GM18517 (cell line): ENCODE measurements around the gene CETN2.
"Not testable (repeated sequence)": the region's sequence is repeated elsewhere in the genome, so short reads cannot be mapped to it uniquely, and the experiment has no call there.

Source experiments
- ATAC-seq: cut with Tn5 transposase; IDR thresholded peaks from one replicate; pipeline ENCODE4 v1.9.1; 2021; ENCODE audit warnings: mild to moderate bottlenecking, moderate library complexity; ENCODE audit not compliant: unreplicated experiment

The CETN2 gene

GRCh38 chrX:152830312-152831305 is at the start of gene CETN2, which contains the start of gene NSDHL:
CETN2 (minus strand) TSS chrX:152830757; CDS start chrX:152830710, 47 bp downstream.
NSDHL (plus strand) TSS chrX:152831063; CDS start chrX:152846325, 15,262 bp downstream.
- peak; percentile 95 for ATAC-seq

DNA sequence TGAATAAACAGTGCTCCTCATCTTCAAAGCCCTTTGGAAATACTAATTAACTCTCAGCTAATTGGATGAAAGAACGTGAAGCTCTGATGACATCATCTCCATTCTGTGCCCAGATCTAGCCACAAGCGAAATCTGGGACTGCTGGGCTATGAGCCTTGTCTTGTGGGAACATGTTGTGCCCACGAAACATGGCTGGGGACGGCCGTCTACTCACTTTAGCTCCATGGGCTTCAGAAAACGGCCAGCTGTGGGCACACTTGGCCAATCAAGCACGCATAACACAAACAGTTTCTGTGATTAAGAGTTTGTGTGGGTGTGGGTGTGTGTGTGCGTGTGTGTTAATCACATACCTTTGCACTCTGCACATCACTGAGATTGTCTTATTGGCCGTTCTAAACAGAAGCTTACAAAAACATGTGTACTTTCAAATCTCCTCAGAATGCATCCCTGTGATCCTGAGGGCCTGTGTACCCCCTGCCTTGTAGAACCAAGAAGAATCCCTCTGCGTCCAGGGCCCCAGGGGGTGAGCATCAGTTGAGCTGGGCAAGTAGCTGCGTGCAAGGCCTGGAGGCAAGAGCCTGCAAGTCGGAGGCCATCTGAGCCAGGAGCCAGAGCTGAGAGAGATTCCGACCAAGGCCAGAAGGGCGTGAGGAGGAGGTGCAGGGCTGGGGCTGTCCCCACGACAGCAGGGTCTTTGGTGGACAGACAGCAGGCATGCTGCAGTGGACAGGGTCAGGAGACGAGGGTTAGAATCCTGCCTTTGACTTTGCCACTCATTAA is 48.6 kb upstream of the CETN2 start:
- ATAC-seq: no peak

DNA sequence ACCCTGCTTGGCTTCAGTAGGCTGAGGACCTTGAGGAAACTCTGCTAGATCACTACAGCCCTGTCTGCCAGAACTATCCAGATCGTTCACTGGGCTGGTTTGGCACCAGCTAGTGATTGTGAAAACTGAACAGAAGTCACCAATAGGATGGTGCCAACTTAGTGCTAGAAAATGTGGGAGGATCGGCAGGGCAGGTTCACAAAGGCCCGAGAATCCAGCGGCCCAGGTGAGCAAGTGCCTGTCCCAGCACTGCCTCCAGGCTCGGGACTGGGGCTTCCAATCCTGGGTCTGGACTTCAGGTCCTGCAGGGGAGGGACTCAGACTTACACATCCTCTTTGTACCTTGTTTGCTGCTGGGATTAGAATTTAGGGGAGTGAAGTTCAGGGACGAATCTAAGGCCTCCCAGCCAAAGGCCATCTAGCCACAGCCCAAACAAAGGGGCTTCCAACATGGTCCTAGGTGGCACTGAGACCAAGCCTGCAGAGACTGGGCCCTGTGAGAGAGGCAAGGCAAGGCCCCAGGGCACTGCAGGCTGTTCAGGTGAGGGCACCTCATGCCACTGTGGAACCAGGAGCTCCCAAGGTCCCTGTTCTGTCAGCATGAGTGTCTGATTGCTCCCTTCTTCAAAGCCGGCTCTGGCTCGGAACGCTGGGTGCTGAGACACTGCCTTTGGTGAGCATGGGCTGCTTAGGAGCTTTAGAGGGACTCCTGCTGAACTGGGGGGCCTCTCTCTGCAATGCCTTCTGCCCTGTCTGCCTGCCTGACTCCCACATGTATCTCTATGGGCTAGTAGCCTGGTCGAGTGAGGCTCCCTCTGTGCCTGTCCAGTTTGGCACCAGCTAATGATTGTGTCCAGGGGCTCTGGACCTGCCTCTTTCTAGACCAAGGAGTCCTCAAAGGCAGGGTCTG is 46.6 kb upstream of the CETN2 start:
- no peak for ATAC-seq

DNA sequence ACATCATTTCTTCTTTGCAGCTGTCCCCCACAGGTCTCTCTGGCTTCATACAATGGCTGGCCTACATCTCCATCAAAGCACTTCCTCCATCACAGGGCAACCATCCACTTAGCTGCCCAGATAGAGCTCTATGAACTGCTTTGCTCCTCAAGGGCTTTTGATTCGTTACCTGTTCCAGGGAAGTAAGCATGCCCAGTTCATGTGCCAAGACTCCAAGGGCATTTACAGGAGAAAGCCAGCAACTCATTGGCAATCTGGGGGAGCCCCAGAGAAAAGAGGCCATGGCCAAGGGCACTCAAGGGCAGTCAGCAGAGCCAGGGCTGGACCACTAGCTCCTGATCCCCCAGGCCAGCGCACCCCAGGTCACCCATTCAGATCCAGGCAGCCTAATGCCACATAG is 42.8 kb upstream of the CETN2 start:
- ATAC-seq: no peak

DNA sequence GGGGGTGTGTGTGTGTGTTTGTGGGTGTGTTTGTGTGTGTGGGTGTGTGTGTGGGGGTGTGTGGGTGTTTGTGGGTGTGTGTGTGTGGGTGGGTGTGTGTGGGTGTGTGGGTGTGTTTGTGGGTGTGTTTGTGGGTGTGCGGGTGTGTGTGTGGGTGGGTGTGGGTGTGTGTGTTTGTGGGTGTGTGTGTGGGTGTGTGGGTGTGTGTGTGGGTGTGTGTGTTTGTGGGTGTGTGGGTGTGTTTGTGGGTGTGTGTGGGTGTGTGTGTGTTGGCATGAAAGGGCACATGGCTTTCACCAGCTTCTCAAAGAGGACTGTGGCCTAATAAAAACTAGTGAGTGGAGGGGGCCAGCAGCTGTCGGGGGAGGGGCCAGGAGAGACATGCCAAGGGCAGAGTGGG is 42.0 kb upstream of the CETN2 start:
- no peak for ATAC-seq

DNA sequence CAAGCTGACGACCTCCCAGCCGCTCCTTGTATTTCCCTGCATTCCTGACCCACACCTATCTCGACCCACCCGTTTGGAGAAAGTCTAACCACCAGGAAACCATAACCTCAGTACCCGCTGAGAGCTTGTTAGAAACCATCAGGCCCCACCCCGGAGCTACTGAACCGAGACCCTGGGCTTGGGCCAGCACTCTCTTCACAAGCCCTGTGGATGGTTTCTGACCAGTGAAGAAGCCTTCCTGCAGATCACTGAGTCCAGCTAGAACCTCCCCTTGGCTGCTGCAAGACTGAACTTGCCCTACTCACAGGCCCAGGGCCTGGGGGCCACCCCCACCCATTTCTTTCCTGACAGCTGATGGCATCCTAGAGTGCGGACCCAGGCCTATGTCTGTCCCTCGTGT is 40.7 kb upstream of the CETN2 start:
- no peak for ATAC-seq

DNA sequence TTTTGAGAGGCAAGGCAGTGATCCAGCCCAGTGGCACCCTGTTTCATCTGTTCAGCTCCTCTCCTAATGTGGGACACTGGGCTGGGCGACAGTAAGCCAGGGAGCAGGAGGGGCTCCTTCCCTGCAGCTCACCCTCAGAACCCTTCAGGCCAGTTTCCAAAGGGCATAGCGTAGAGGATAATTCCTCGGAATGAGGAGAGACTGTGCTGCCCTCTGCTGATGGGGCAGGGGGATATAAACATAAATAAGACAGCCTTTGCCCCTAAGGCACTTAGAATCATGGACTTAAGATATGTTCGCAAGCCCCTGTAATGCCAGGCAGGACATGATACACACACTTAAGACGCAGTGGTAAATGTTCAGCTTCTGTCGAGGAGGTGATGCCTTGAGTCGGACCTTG is 39.4 kb upstream of the CETN2 start:
- no peak for ATAC-seq

DNA sequence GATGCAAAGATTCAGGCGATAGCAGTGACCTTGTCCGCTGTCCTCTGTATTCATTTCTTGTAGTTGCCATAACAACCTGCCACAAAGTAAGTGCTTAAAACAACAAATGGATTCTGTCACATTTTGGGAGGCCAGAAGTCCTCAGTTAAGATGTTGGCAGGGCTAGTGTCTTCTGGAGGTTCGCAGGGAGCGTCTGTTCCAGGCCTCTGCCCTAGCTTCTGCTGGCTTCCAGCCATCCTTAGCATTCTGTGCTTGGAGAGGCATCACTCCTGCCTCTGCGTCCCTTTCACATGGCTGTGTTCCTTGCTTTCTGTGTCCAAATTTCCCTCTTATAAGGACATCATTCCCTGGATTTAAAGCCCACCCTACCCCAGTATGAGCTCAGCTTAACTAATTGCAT is 35.8 kb upstream of the CETN2 start:
- ATAC-seq: no peak

DNA sequence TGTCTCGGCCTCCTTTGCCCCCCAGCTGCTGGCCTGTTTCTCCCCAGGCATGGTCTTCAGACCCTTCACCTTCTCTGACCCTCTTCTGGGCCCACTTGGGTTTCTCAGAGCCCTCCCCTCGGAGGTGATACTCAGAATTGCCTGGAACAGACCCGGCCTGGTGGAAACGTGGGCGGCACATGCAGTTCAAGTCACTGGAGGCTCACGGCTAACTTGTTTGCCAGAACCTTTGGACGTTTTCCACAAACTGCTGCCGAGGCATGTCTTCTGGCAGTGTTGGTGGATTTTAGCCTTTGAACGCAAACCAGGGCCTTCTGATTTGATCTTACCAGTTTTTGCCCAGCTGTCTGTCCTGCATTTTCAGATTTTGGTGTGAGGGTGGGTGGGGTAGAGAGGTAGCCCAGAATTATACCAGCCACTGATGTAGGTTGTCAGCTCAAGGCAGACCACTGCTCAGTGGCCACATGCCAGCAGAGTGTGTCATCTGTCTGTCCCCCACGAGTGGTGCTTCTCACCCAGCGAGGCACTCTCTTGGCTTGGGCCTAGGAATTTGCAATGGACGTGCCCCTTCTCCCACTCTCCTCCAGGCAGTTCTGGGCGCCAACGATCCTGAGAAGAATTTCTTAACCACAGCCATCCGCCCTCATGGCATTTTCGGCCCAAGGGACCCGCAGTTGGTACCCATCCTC is 34.8 kb upstream of the CETN2 start:
- no peak for ATAC-seq

DNA sequence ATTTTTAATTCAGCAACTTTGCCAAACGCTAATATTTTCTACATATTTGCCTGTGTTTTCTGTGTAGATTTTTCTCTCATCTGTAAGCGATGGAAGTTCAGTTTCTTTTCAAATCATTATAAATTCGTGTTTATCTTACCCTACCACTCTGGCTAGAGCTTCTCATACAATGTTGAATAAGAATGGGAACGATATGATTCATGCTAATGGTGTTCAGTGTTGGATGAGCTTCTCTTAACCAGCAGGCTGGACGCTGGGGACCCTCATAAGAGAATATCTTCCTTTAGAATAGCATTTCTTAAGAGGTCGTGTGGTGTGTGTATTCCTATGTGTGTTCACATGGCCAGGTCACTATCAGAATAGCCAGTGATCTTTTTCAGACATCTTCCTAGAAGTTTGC is 31.3 kb upstream of the CETN2 start:
- no peak for ATAC-seq

DNA sequence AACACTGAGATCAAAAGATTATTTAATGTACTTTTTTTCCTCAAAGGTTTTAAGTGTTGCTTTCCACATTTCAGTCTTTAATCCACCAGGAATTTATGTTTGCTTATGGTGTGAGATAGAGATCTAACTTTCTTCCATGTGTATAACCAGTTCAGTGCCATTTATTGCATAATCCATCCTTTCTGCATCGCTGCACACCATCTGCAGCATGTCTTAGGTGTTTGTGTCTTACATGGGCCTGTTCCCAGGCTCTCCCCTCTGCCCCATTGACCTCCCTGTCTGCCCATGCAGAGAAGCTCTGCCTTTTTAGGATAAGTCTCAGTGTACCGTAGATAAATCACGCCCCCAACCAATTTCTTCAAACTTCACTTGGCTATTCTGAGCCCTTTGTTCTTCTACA is 30.6 kb upstream of the CETN2 start:
- no peak for ATAC-seq

DNA sequence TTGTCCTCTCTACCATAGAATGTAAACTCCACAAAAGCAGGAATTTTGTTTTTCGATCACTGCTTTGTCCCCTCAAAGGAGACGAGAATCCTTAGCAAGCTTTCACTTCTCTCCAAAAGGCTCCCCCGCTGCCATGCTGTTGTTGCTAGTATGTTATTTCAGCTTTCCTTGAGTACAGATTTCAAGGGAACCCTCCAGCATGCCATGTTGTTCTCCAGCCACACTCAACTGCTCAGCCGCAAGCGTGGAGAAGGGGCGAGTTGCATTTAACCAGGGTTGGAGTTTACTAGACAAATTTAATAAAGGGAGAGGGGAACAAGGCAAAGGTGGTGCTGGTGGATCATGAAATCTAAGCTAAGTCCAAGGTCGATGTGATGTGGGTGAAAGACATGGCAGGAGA is 23.4 kb upstream of the CETN2 start:
- ATAC-seq: no peak

GRCh38 chrX:152850465-152850864 is 19.9 kb upstream of the CETN2 start:
- ATAC-seq: no peak

DNA sequence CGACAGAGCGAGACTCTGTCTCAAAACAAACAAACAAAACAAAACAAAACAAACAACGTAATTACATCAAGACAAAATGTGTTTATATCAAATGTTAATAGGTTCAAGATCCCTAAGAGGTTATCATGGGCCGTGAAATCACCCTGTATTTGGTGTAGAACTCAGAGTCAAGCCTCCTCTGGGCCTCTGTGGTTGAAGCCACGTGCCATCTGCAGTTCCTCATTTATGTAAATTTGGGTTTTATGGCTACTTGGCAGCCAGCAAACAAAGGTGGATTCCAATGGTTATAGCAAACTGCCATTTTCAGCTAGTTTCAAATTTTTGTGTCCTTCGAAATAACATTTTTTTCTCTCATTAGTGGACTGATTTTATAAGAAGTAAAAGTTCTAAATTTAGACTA is 16.7 kb upstream of the CETN2 start:
- no peak for ATAC-seq

- no peak for ATAC-seq
Measured at GRCh38 chrX:152845618-152846240, 15.2 kb upstream of the CETN2 start.

DNA sequence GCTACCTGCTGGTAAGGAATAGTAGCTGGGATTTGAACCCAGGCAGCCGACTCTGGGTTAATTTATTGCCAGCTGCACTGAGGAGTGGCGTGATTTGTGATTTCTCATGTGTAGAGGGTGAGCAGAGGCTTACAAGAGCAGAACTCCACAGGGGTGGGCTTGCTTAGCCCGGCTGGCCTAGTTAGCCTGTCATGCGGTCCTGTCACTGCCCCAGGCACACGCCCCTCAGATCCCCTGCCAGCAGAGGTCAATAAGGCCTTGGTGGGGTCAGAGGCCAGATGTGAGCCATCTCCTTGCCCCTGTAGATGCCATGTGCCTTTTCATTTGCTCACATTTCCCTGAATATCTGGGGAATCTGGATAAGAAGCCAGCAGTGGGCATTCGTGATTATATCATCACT is 13.7 kb upstream of the CETN2 start:
- no peak for ATAC-seq

GRCh38 chrX:152843852-152844251 is 13.3 kb upstream of the CETN2 start:
- ATAC-seq: no peak

- no peak for ATAC-seq
Measured at GRCh38 chrX:152842772-152843338, 12.3 kb upstream of the CETN2 start.

- not testable (repeated sequence) for ATAC-seq
Measured at GRCh38 chrX:152835470-152835869, 4.9 kb upstream of the CETN2 start.
